A549 (cell line): ENCODE data around the gene RHOT2.

ENCODE experiments used
- POLR2A ChIP-seq: IDR thresholded peaks from 2 replicates; pipeline ENCODE4 v1.6.1; 2012; ENCODE audit warnings: mild to moderate bottlenecking, low read length
- RAD21 ChIP-seq, 2 experiments: fragments of >200 bp in 1 of 2; sonication (Bioruptor Twin) in 1 of 2; formaldehyde crosslinking in 1 of 2; IDR thresholded peaks in 1 of 2; conservative IDR thresholded peaks in 1 of 2; 2 replicates in 1 of 2; 3 replicates in 1 of 2; pipeline ENCODE4 v1.6.1; 2012 to 2018; ENCODE audit warnings: inconsistent platforms in 1 of 2
- RARB ChIP-seq: fragments of 250-450 bp; sonication (Bioruptor Pico); IDR thresholded peaks from 2 replicates; pipeline ENCODE4 v1.8.0; 2021; ENCODE audit warnings: mild to moderate bottlenecking, moderate library complexity
- RFX5 ChIP-seq: fragments of 450-650 bp; IDR thresholded peaks from 2 replicates; pipeline ENCODE4 v1.7.1; 2014; ENCODE audit warnings: antibody characterized with exemption, mild to moderate bottlenecking, moderate library complexity
- SMC3 ChIP-seq: fragments of >200 bp; sonication (Bioruptor Twin); formaldehyde crosslinking; IDR thresholded peaks from 3 replicates; pipeline ENCODE4 v1.6.1; 2018; ENCODE audit warnings: inconsistent platforms
- ZNF302 ChIP-seq: fragments of 250-450 bp; sonication (Bioruptor Pico); IDR thresholded peaks from 2 replicates; pipeline ENCODE4 v1.9.0; 2021; ENCODE audit warnings: inconsistent platforms, mild to moderate bottlenecking, moderate library complexity
- TF ChIP-seq, protein P1 (sequence below): fragments of >200 bp; sonication (Bioruptor Twin); formaldehyde crosslinking; IDR thresholded peaks from 3 replicates; pipeline ENCODE4 v1.5.1; 2016
- TF ChIP-seq, protein P2 (sequence below): fragments of 450-650 bp; IDR thresholded peaks from 2 replicates; pipeline ENCODE4 v1.6.1; 2014; ENCODE audit warnings: antibody characterized with exemption

DNA sequence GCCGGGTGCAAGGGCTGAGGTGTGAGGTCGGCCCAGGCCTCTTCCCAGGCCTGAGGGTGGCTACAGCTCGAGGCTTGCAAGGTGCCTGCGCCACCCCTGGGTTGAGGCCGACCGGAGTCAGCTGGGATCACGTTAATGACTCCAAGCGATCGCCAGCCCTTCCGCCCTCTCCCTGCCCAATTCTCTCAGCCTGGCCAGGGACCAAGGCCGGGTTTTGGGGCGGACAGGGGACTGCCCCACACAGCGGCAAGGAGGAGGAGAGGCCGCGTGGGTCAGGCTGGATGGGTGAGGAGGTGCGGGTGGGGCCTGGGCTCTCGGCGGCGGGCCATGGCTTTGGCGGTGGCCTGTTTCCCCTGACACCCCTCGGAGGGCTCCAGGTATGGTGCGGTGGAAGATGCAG, 25.4 kb downstream of the RHOT2 start:
- TF ChIP-seq RAD21 (conservative IDR thresholded peaks at IDR 0.05 in 1 of 2, IDR thresholded peaks at IDR 0.05 in 1 of 2) (no peak), RARB (CRISPR knock-in tag) (no peak), POLR2A (no peak), SMC3 (no peak), RFX5 (no peak), ZNF302 (CRISPR knock-in tag) (no peak)
- TF ChIP-seq, protein P1, sequence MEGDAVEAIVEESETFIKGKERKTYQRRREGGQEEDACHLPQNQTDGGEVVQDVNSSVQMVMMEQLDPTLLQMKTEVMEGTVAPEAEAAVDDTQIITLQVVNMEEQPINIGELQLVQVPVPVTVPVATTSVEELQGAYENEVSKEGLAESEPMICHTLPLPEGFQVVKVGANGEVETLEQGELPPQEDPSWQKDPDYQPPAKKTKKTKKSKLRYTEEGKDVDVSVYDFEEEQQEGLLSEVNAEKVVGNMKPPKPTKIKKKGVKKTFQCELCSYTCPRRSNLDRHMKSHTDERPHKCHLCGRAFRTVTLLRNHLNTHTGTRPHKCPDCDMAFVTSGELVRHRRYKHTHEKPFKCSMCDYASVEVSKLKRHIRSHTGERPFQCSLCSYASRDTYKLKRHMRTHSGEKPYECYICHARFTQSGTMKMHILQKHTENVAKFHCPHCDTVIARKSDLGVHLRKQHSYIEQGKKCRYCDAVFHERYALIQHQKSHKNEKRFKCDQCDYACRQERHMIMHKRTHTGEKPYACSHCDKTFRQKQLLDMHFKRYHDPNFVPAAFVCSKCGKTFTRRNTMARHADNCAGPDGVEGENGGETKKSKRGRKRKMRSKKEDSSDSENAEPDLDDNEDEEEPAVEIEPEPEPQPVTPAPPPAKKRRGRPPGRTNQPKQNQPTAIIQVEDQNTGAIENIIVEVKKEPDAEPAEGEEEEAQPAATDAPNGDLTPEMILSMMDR, result no peak
- TF ChIP-seq, protein P2, sequence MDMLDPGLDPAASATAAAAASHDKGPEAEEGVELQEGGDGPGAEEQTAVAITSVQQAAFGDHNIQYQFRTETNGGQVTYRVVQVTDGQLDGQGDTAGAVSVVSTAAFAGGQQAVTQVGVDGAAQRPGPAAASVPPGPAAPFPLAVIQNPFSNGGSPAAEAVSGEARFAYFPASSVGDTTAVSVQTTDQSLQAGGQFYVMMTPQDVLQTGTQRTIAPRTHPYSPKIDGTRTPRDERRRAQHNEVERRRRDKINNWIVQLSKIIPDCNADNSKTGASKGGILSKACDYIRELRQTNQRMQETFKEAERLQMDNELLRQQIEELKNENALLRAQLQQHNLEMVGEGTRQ, result no peak
